HepG2 (cell line): ENCODE results near the gene GPATCH2.

Experiments used
- CTCF ChIP-seq: sonication (generic); formaldehyde crosslinking; IDR thresholded peaks from 2 replicates; pipeline ENCODE4 v1.5.0; 2020; ENCODE audit warnings: mild to moderate bottlenecking, missing genetic modification reagents, moderate library complexity
- DPF2 ChIP-seq: sonication (generic); formaldehyde crosslinking; IDR thresholded peaks from 2 replicates; pipeline ENCODE4 v1.4.0; 2020; ENCODE audit warnings: mild to moderate bottlenecking, low read depth, missing genetic modification reagents, borderline replicate concordance
- EEA1 ChIP-seq: sonication (generic); formaldehyde crosslinking; IDR thresholded peaks from 2 replicates; pipeline ENCODE4 v1.5.1; 2020; ENCODE audit warnings: mild to moderate bottlenecking, missing genetic modification reagents, borderline replicate concordance
- FOXK1 ChIP-seq: sonication (generic); formaldehyde crosslinking; IDR thresholded peaks from 2 replicates; pipeline ENCODE4 v1.4.0; 2020; ENCODE audit warnings: low read depth, missing genetic modification reagents, borderline replicate concordance
- KAT2B ChIP-seq: fragments of 150-350 bp; IDR thresholded peaks from 2 replicates; pipeline ENCODE4 v1.6.1; 2014; ENCODE audit warnings: low read depth, low read length, borderline replicate concordance
- KDM5A ChIP-seq: fragments of 200-600 bp; sonication (generic); IDR thresholded peaks from 2 replicates; pipeline ENCODE4 v1.7.0; 2018; ENCODE audit warnings: antibody characterized with exemption, mild to moderate bottlenecking, low read length, borderline replicate concordance
- NPAS2 ChIP-seq: sonication (generic); formaldehyde crosslinking; IDR thresholded peaks from 2 replicates; pipeline ENCODE4 v1.8.0; 2022; ENCODE audit warnings: mild to moderate bottlenecking, missing genetic modification reagents, borderline replicate concordance
- PAF1 ChIP-seq: IDR thresholded peaks from 2 replicates; pipeline ENCODE4 v1.6.1; 2016; ENCODE audit warnings: missing genetic modification reagents, missing compliant biosample characterization
- SP1 ChIP-seq, 2 experiments: fragments of 450-650 bp in 1 of 2; sonication (generic) in 1 of 2; formaldehyde crosslinking in 1 of 2; IDR thresholded peaks; 2 replicates each; pipeline versions ENCODE4 v1.4.0 to v1.6.1; 2016 to 2020; ENCODE audit warnings: missing genetic modification reagents in 1 of 2
- ZBTB38 ChIP-seq: sonication (generic); formaldehyde crosslinking; IDR thresholded peaks from 2 replicates; pipeline ENCODE4 v1.5.1; 2020; ENCODE audit warnings: mild to moderate bottlenecking, missing genetic modification reagents
- ZBTB49 ChIP-seq: sonication (generic); formaldehyde crosslinking; IDR thresholded peaks from 2 replicates; pipeline ENCODE4 v1.4.0; 2020; ENCODE audit warnings: missing genetic modification reagents, borderline replicate concordance
- TF ChIP-seq, protein P1 (sequence below): IDR thresholded peaks from 2 replicates; pipeline ENCODE4 v1.6.1; 2016; ENCODE audit warnings: low read depth
- TF ChIP-seq, protein P2 (sequence below): sonication (generic); formaldehyde crosslinking; IDR thresholded peaks from 2 replicates; pipeline ENCODE4 v1.4.0; 2020; ENCODE audit warnings: missing genetic modification reagents, borderline replicate concordance

DNA sequence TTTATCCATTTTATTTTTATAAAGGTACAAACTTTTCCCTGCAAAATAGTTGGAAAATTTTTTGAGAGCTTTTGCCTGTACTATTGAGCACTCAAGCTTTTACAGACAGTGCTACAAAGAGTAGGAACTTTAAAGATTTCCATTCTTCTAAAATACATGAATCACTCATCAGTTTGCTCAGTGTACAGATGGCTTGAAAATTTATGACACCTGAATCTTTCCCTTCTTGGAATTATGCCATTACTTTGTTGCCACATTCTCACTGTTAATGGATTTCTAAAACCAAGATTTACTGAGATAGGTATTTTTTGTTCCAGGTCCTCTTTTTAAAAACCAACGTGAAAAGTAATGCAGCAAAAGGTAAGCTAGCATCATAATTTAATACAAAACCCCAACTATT is 76.0 kb downstream of the GPATCH2 start:
- TF ChIP-seq FOXK1 (CRISPR knock-in tag) (no peak), DPF2 (CRISPR knock-in tag) (no peak), PAF1 (CRISPR knock-in tag) (no peak), ZBTB38 (CRISPR knock-in tag) (no peak), CTCF (CRISPR knock-in tag) (no peak), NPAS2 (CRISPR knock-in tag) (no peak), SP1 (IDR thresholded peaks at IDR 0.05) (no peak), SP1 (CRISPR knock-in tag; IDR thresholded peaks at IDR 0.05) (no peak), KDM5A (no peak), KAT2B (no peak), ZBTB49 (CRISPR knock-in tag) (no peak), EEA1 (CRISPR knock-in tag) (no peak)
- TF ChIP-seq, protein P1, sequence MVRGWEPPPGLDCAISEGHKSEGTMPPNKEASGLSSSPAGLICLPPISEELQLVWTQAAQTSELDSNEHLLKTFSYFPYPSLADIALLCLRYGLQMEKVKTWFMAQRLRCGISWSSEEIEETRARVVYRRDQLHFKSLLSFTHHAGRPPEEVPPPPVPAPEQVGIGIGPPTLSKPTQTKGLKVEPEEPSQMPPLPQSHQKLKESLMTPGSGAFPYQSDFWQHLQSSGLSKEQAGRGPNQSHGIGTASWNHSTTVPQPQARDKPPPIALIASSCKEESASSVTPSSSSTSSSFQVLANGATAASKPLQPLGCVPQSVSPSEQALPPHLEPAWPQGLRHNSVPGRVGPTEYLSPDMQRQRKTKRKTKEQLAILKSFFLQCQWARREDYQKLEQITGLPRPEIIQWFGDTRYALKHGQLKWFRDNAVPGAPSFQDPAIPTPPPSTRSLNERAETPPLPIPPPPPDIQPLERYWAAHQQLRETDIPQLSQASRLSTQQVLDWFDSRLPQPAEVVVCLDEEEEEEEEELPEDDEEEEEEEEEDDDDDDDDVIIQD: no peak
- TF ChIP-seq, protein P2, sequence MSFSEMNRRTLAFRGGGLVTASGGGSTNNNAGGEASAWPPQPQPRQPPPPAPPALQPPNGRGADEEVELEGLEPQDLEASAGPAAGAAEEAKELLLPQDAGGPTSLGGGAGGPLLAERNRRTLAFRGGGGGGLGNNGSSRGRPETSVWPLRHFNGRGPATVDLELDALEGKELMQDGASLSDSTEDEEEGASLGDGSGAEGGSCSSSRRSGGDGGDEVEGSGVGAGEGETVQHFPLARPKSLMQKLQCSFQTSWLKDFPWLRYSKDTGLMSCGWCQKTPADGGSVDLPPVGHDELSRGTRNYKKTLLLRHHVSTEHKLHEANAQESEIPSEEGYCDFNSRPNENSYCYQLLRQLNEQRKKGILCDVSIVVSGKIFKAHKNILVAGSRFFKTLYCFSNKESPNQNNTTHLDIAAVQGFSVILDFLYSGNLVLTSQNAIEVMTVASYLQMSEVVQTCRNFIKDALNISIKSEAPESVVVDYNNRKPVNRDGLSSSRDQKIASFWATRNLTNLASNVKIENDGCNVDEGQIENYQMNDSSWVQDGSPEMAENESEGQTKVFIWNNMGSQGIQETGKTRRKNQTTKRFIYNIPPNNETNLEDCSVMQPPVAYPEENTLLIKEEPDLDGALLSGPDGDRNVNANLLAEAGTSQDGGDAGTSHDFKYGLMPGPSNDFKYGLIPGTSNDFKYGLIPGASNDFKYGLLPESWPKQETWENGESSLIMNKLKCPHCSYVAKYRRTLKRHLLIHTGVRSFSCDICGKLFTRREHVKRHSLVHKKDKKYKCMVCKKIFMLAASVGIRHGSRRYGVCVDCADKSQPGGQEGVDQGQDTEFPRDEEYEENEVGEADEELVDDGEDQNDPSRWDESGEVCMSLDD (CRISPR knock-in tag): no peak
